LNCaP clone FGC (cell line): ENCODE data around the gene NDST1.
A peak's percentile ranks its signal among the peaks of the same experiment; 100 is the strongest.

ENCODE experiments used
- DNase-seq: peaks from one replicate; pipeline ENCODE4 v3.0.0-alpha.2; 2011; ENCODE audit warnings: low read depth
- H3K4me3 ChIP-seq: 2 replicates; pipeline ENCODE4 v1.5.1; 2011; ENCODE audit warnings: mild to moderate bottlenecking, low read depth, low read length, control low read depth
- CTCF ChIP-seq: IDR thresholded peaks from 2 replicates; pipeline ENCODE4 v1.5.1; 2012; ENCODE audit warnings: mild to moderate bottlenecking; ENCODE audit not compliant: control insufficient read depth, insufficient read depth; ENCODE audit errors: extremely low read depth

The NDST1 gene

DNA sequence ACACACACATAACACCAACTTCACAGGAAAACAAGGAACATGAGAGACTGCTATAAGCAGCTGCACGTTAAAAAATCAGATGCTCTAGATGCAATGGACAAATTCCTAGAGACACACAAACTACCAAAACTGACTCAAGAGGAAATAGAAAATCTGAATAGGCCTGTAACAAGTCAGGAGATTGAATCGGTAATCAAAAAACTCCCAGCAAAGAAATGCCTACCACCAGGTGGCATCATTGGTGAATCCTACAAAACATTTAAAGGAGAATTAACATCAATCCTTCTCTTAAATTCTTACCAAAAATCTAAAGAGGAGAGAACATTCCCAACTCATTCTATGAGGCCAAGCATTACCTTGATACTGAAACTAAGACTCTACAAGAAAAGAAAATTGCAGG lies 54.9 kb downstream of the NDST1 start:
- no peak overlapping the region for H3K4me3 ChIP-seq
- DNase-seq, result no peak
- TF ChIP-seq CTCF, result peak; percentile 46

- H3K4me3 ChIP-seq, result no peak overlapping the region
- TF ChIP-seq CTCF, result no peak
- DNase-seq, result no peak
Observed at GRCh38 chr5:150565868-150566267, 57.9 kb downstream of the NDST1 start.

GRCh38 chr5:150567031-150567717 lies 59.2 kb downstream of the NDST1 start:
- H3K4me3 ChIP-seq, result no peak overlapping the region
- no peak for TF ChIP-seq CTCF
- no peak for DNase-seq

- H3K4me3 ChIP-seq, result no peak overlapping the region
- DNase-seq, result no peak
- no peak for TF ChIP-seq CTCF
Observed at GRCh38 chr5:150568663-150569062, 60.7 kb downstream of the NDST1 start.

GRCh38 chr5:150570333-150570732 lies 62.4 kb downstream of the NDST1 start:
- H3K4me3 ChIP-seq, result no peak overlapping the region
- TF ChIP-seq CTCF, result no peak
- no peak for DNase-seq

GRCh38 chr5:150571836-150572235 lies 63.9 kb downstream of the NDST1 start:
- no peak for TF ChIP-seq CTCF
- H3K4me3 ChIP-seq, result no peak overlapping the region
- no peak for DNase-seq

DNA sequence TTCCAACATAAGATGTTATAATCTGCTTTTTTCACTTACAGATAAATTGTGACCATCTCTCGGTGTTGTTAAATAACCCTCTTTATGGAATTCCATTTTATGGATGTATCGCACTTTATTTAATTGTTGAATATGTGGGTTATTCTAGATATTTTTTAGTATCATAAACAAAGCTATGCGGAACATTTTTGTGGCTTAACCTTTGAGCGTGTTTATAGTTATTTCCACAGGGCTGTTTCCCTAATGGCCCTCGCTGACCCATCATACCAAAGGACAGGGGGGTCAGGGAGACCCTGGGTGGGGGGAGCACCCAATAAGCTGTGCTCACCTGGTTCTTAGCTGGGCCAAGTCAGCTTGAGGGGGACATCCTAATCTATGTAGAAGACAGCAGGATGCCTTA lies 65.3 kb downstream of the NDST1 start:
- no peak for TF ChIP-seq CTCF
- no peak overlapping the region for H3K4me3 ChIP-seq
- no peak for DNase-seq
